Smooth muscle cell (in vitro differentiated cells): ENCODE data around the gene PRKAR1A. TPM values are rescaled to one million over a fixed set of nuclear protein-coding genes. Genes with fewer than 3 reads are reported as not detected.

Experiments
- DNase-seq: peaks from one replicate; lab custom pipeline; 2025; ENCODE audit not compliant: unreplicated experiment; lab: John Stamatoyannopoulos, UW
- H2AFZ ChIP-seq: fragments of 200-600 bp; sonication (generic); 2 replicates; pipeline ENCODE4 v1.6.0; 2016; ENCODE audit warnings: antibody characterized with exemption, low read depth, mild to moderate bottlenecking
- H3F3A ChIP-seq: fragments of 200-600 bp; sonication (generic); 2 replicates; pipeline ENCODE4 v1.6.0; 2017; ENCODE audit warnings: antibody characterized with exemption, low read depth
- H3K27ac ChIP-seq: fragments of 200-600 bp; sonication (generic); 2 replicates; pipeline ENCODE4 v1.5.1; 2016; ENCODE audit warnings: low read depth, mild to moderate bottlenecking
- H3K27me3 ChIP-seq: fragments of 200-600 bp; sonication (generic); 2 replicates; pipeline ENCODE4 v1.6.1; 2016; ENCODE audit warnings: low read depth, mild to moderate bottlenecking
- H3K36me3 ChIP-seq: fragments of 200-600 bp; sonication (generic); 2 replicates; pipeline ENCODE4 v1.5.1; 2016; ENCODE audit warnings: low read depth
- H3K4me1 ChIP-seq: fragments of 200-600 bp; sonication (generic); 2 replicates; pipeline ENCODE4 v1.5.1; 2016; ENCODE audit warnings: low read depth
- H3K4me2 ChIP-seq: fragments of 200-600 bp; sonication (generic); 2 replicates; pipeline ENCODE4 v1.6.0; 2016; ENCODE audit warnings: mild to moderate bottlenecking
- H3K4me3 ChIP-seq: fragments of 200-600 bp; sonication (generic); 2 replicates; pipeline ENCODE4 v1.5.1; 2016; ENCODE audit warnings: mild to moderate bottlenecking
- H3K79me2 ChIP-seq: fragments of 200-600 bp; sonication (generic); 2 replicates; pipeline ENCODE4 v1.6.0; 2016; ENCODE audit warnings: low read depth, mild to moderate bottlenecking
- H3K9ac ChIP-seq: fragments of 200-600 bp; sonication (generic); 2 replicates; pipeline ENCODE4 v1.6.0; 2016; ENCODE audit warnings: low read depth
- H3K9me3 ChIP-seq: fragments of 200-600 bp; sonication (generic); replicated peaks from 2 replicates; pipeline ENCODE4 v1.5.1; 2016; ENCODE audit warnings: low read depth
- H4K20me1 ChIP-seq: fragments of 200-600 bp; sonication (generic); 2 replicates; pipeline ENCODE4 v1.6.0; 2016; ENCODE audit warnings: low read depth
- CTCF ChIP-seq: fragments of 200-600 bp; sonication (generic); IDR thresholded peaks from 2 replicates; pipeline ENCODE4 v1.5.1; 2017; ENCODE audit warnings: borderline replicate concordance, mild to moderate bottlenecking, antibody characterized with exemption; ENCODE audit not compliant: insufficient read depth, poor library complexity, severe bottlenecking
- WGBS: methylation state at CpG from one replicate; pipeline ENCODE4 v1.1.7; 2016; ENCODE audit warnings: low lambda C conversion rate; 5-methylcytosine and 5-hydroxymethylcytosine counted together
- polyA plus RNA-seq: library from polyadenylated mRNA; unstranded; fragments of >200 nt; fragmentation: Nextera tagmentation; extraction: Ambion mirVana; gene quantifications from 2 replicates; pipeline ENCODE4 v1.2.1, GENCODE V29; 2016
- total RNA-seq: library from RNA; depleted of rRNA; stranded (reverse); fragments of >200 nt; gene quantifications from 2 replicates; pipeline ENCODE4 v1.2.3, GENCODE V29; 2014

Gene PRKAR1A
- total and polyA plus RNA-seq, 2 experiments from 2014 or later = 302 to 340 TPM

- no peaks in the 10 kb centered on the region for H3K36me3 ChIP-seq
- H3K4me3 ChIP-seq = no peak overlapping the region
- no peaks in the 10 kb centered on the region for H3F3A ChIP-seq
- no peak overlapping the region for H3K27ac ChIP-seq
- H3K4me1 ChIP-seq = no peaks in the 10 kb centered on the region
- WGBS = 75% methylated on average over 3 of the region's 3 CpGs
- no peak for TF ChIP-seq CTCF
- no peak for DNase-seq
- no peaks in the 10 kb centered on the region for H3K9me3 ChIP-seq
- H3K4me2 ChIP-seq = no peak overlapping the region
- H4K20me1 ChIP-seq = no peaks in the 10 kb centered on the region
- H3K79me2 ChIP-seq = no peaks in the 10 kb centered on the region
- no peak overlapping the region for H3K9ac ChIP-seq
- H3K27me3 ChIP-seq = no peaks in the 10 kb centered on the region
- H2AFZ ChIP-seq = no peak overlapping the region
These were observed 11.2 kb upstream of the PRKAR1A start for GRCh38 chr17:68501074-68501473.

- no peak for DNase-seq
- Histone ChIP-seq H3K27me3 (no peaks in the 10 kb centered on the region), H3K9ac (no peak overlapping the region), H3K79me2 (no peaks in the 10 kb centered on the region), H3K27ac (no peak overlapping the region), H4K20me1 (no peaks in the 10 kb centered on the region), H3K4me2 (no peak overlapping the region), H3K36me3 (no peaks in the 10 kb centered on the region), H3F3A (peaks cover 9% of the 10 kb centered on the region), H3K4me1 (peaks cover 8% of the 10 kb centered on the region), H3K9me3 (no peaks in the 10 kb centered on the region), H3K4me3 (no peak overlapping the region), H2AFZ (no peak overlapping the region)
- TF ChIP-seq CTCF = no peak
- WGBS = 96% methylated on average over 1 of the region's 1 CpG
These were observed 6.3 kb upstream of the PRKAR1A start for GRCh38 chr17:68505951-68506350.

GRCh38 chr17:68507576-68507975 is 4.7 kb upstream of the PRKAR1A start:
- DNase-seq = no peak
- peaks cover 18% of the 10 kb centered on the region for H3F3A ChIP-seq
- H3K27ac ChIP-seq = peak overlapping the region; percentile 43
- H2AFZ ChIP-seq = peak overlapping the region; percentile 31
- H3K4me1 ChIP-seq = peaks cover 12% of the 10 kb centered on the region
- no peaks in the 10 kb centered on the region for H3K27me3 ChIP-seq
- H4K20me1 ChIP-seq = no peaks in the 10 kb centered on the region
- no peaks in the 10 kb centered on the region for H3K9me3 ChIP-seq
- no peak for TF ChIP-seq CTCF
- no peak overlapping the region for H3K9ac ChIP-seq
- no peaks in the 10 kb centered on the region for H3K36me3 ChIP-seq
- H3K4me2 ChIP-seq = peak overlapping the region; percentile 51
- no peak overlapping the region for H3K4me3 ChIP-seq
- WGBS = 51% methylated on average over 3 of the region's 3 CpGs
- peaks cover 2% of the 10 kb centered on the region for H3K79me2 ChIP-seq
